ENCODE data around the gene LOXL1. TPM values are rescaled to one million over a fixed set of nuclear protein-coding genes. Genes with fewer than 3 reads are reported as not detected.

Gene LOXL1
- total RNA-seq, 2 donors from 2014 or later: 2.9 to 8.4 TPM

- H3K4me3 Mint-ChIP-seq: no peak overlapping the region
- H3K27ac Mint-ChIP-seq: no peak overlapping the region
- peaks cover 28% of the 10 kb centered on the region for H3K4me1 Mint-ChIP-seq
- ATAC-seq (no peak), DNase-seq (no peak)
- peaks cover 6% of the 10 kb centered on the region for H3K36me3 Mint-ChIP-seq (ENCODE audit: low read depth)
- no peaks in the 10 kb centered on the region for H3K27me3 Mint-ChIP-seq
- H3K9me3 ChIP-seq (ENCODE audit: control insufficient read depth, low read length, poor library complexity, severe bottlenecking): no peaks in the 10 kb centered on the region
Measured at GRCh38 chr15:73989001-73989798, 62.9 kb downstream of the LOXL1 start.

- Mint-ChIP-seq H3K4me1 (peaks cover 36% of the 10 kb centered on the region), H3K27me3 (no peaks in the 10 kb centered on the region), H3K36me3 (ENCODE audit: low read depth) (peaks cover 7% of the 10 kb centered on the region), H3K27ac (peak overlapping the region; percentile 21), H3K4me3 (no peak overlapping the region)
- DNase-seq (no peak), ATAC-seq (no peak)
- no peaks in the 10 kb centered on the region for H3K9me3 ChIP-seq (ENCODE audit: control insufficient read depth, low read length, poor library complexity, severe bottlenecking)
Measured at GRCh38 chr15:73990250-73991005, 64.2 kb downstream of the LOXL1 start.

GRCh38 chr15:73991260-73991659, 65.0 kb downstream of the LOXL1 start:
- Mint-ChIP-seq H3K27ac (peak overlapping the region; percentile 84), H3K27me3 (no peaks in the 10 kb centered on the region), H3K36me3 (ENCODE audit: low read depth) (peaks cover 7% of the 10 kb centered on the region), H3K4me3 (peak overlapping the region; percentile 87), H3K4me1 (peaks cover 36% of the 10 kb centered on the region)
- ATAC-seq: no peak
- DNase-seq: no peak
- H3K9me3 ChIP-seq (ENCODE audit: control insufficient read depth, low read length, poor library complexity, severe bottlenecking): no peaks in the 10 kb centered on the region

GRCh38 chr15:73991726-73992593, 65.7 kb downstream of the LOXL1 start, which contains the start of gene STOML1:
Gene STOML1, minus strand, starts transcription at chr15:73992295. Its CDS starts 72 bp downstream, at chr15:73992223.
- DNase-seq (peak; percentile 92 to 94 (median 93)), ATAC-seq (peak; percentile 86)
- no peaks in the 10 kb centered on the region for H3K9me3 ChIP-seq (ENCODE audit: control insufficient read depth, low read length, poor library complexity, severe bottlenecking)
- peak within 1 kb of the TSS; percentile 87 for H3K4me3 Mint-ChIP-seq
- H3K4me1 Mint-ChIP-seq: peaks cover 37% of the 10 kb centered on the region
- peaks cover 2% of the 10 kb centered on the region for H3K36me3 Mint-ChIP-seq (ENCODE audit: low read depth)
- peak within 1 kb of the TSS; percentile 84 for H3K27ac Mint-ChIP-seq
- H3K27me3 Mint-ChIP-seq: no peaks in the 10 kb centered on the region

GRCh38 chr15:73992594-73992898, 66.3 kb downstream of the LOXL1 start:
- no peaks in the 10 kb centered on the region for H3K9me3 ChIP-seq (ENCODE audit: control insufficient read depth, low read length, poor library complexity, severe bottlenecking)
- Mint-ChIP-seq H3K36me3 (ENCODE audit: low read depth) (peaks cover 2% of the 10 kb centered on the region), H3K4me1 (peaks cover 43% of the 10 kb centered on the region), H3K27me3 (no peaks in the 10 kb centered on the region), H3K27ac (peak overlapping the region; percentile 84), H3K4me3 (peak overlapping the region; percentile 87)
- no peak for ATAC-seq
- DNase-seq: no peak

- Mint-ChIP-seq H3K36me3 (ENCODE audit: low read depth) (peaks cover 2% of the 10 kb centered on the region), H3K27me3 (no peaks in the 10 kb centered on the region), H3K27ac (peak overlapping the region; percentile 99), H3K4me3 (peak overlapping the region; percentile 100), H3K4me1 (peaks cover 46% of the 10 kb centered on the region)
- no peaks in the 10 kb centered on the region for H3K9me3 ChIP-seq (ENCODE audit: control insufficient read depth, low read length, poor library complexity, severe bottlenecking)
- ATAC-seq: no peak
- DNase-seq: no peak
Measured at GRCh38 chr15:73993211-73993994, 67.1 kb downstream of the LOXL1 start.

- ATAC-seq (peak; percentile 83), DNase-seq (peak; percentile 82 to 87 (median 86))
- H3K4me1 Mint-ChIP-seq: peaks cover 53% of the 10 kb centered on the region
- peak within 1 kb of the TSS; percentile 100 for H3K4me3 Mint-ChIP-seq
- H3K36me3 Mint-ChIP-seq (ENCODE audit: low read depth): peaks cover 5% of the 10 kb centered on the region
- no peaks in the 10 kb centered on the region for H3K27me3 Mint-ChIP-seq
- H3K27ac Mint-ChIP-seq: peak within 1 kb of the TSS; percentile 99
- no peaks in the 10 kb centered on the region for H3K9me3 ChIP-seq (ENCODE audit: control insufficient read depth, low read length, poor library complexity, severe bottlenecking)
Measured at GRCh38 chr15:73994413-73994883, 68.2 kb downstream of the LOXL1 start, which contains the start of gene PML. Gene PML, plus strand, starts transcription at chr15:73994716. Its CDS starts 97 bp downstream, at chr15:73994813.

GRCh38 chr15:73994912-73995622, 68.8 kb downstream of the LOXL1 start:
- H3K4me3 Mint-ChIP-seq: peak overlapping the region; percentile 100
- H3K36me3 Mint-ChIP-seq (ENCODE audit: low read depth): peaks cover 5% of the 10 kb centered on the region
- H3K9me3 ChIP-seq (ENCODE audit: control insufficient read depth, low read length, poor library complexity, severe bottlenecking): no peaks in the 10 kb centered on the region
- no peaks in the 10 kb centered on the region for H3K27me3 Mint-ChIP-seq
- H3K4me1 Mint-ChIP-seq: peaks cover 53% of the 10 kb centered on the region
- no peak for ATAC-seq
- DNase-seq: no peak
- H3K27ac Mint-ChIP-seq: peak overlapping the region; percentile 99

GRCh38 chr15:73996267-73996666, 70.0 kb downstream of the LOXL1 start:
- Mint-ChIP-seq H3K4me1 (peaks cover 52% of the 10 kb centered on the region), H3K4me3 (peak overlapping the region; percentile 100), H3K27me3 (no peaks in the 10 kb centered on the region), H3K27ac (peak overlapping the region; percentile 99), H3K36me3 (ENCODE audit: low read depth) (peaks cover 5% of the 10 kb centered on the region)
- ATAC-seq: no peak
- H3K9me3 ChIP-seq (ENCODE audit: control insufficient read depth, low read length, poor library complexity, severe bottlenecking): no peaks in the 10 kb centered on the region
- DNase-seq: no peak

- H3K4me1 Mint-ChIP-seq: peaks cover 51% of the 10 kb centered on the region
- no peaks in the 10 kb centered on the region for H3K9me3 ChIP-seq (ENCODE audit: control insufficient read depth, low read length, poor library complexity, severe bottlenecking)
- no peak for ATAC-seq
- H3K4me3 Mint-ChIP-seq: peak overlapping the region; percentile 100
- H3K27me3 Mint-ChIP-seq: no peaks in the 10 kb centered on the region
- no peak for DNase-seq
- peak overlapping the region; percentile 99 for H3K27ac Mint-ChIP-seq
- peaks cover 5% of the 10 kb centered on the region for H3K36me3 Mint-ChIP-seq (ENCODE audit: low read depth)
Measured at GRCh38 chr15:73996939-73997338, 70.7 kb downstream of the LOXL1 start.

GRCh38 chr15:73997986-73998385, 71.7 kb downstream of the LOXL1 start:
- peaks cover 45% of the 10 kb centered on the region for H3K4me1 Mint-ChIP-seq
- H3K27me3 Mint-ChIP-seq: no peaks in the 10 kb centered on the region
- ATAC-seq (no peak), DNase-seq (no peak)
- H3K27ac Mint-ChIP-seq: peak overlapping the region; percentile 99
- no peak overlapping the region for H3K4me3 Mint-ChIP-seq
- no peaks in the 10 kb centered on the region for H3K9me3 ChIP-seq (ENCODE audit: control insufficient read depth, low read length, poor library complexity, severe bottlenecking)
- H3K36me3 Mint-ChIP-seq (ENCODE audit: low read depth): peaks cover 5% of the 10 kb centered on the region

Measured in T-helper 17 cell (primary cell).